HEK293 (cell line): Measurements from ENCODE around the gene SLC7A4.
A peak's percentile ranks its signal among the peaks of the same experiment; 100 is the strongest.

Experiments used
- CTCF ChIA-PET: fragments of 350-600 bp; formaldehyde crosslinking; extraction: SDS; loops from one replicate; lab custom pipeline; 2021; ENCODE audit warnings: antibody characterized with exemption; lab: Yijun Ruan, JAX
- POLR2A ChIA-PET: fragments of 300-600 bp; formaldehyde crosslinking; extraction: SDS; loops from one replicate; lab custom pipeline; 2020; ENCODE audit warnings: antibody characterized with exemption, inconsistent platforms; lab: Yijun Ruan, JAX
- H3K27ac ChIP-seq: fragments of 200-500 bp; sonication (Bioruptor generic); 2 replicates; pipeline ENCODE4 v1.5.1; 2014; ENCODE audit warnings: low read depth, low read length, control low read depth, inconsistent platforms; ENCODE audit errors: extremely low read depth
- H3K36me3 ChIP-seq, 2 experiments: fragments of 200-500 bp in 1 of 2; sonication (Bioruptor generic) in 1 of 2; 1 replicate in 1 of 2; 2 replicates in 1 of 2; pipeline ENCODE4 v1.5.1; 2014 to 2017; ENCODE audit warnings: inconsistent platforms in 2 of 2, low read length in 2 of 2; ENCODE audit not compliant: control insufficient read depth in 2 of 2, insufficient read depth in 1 of 2
- H3K4me1 ChIP-seq: fragments of 200-500 bp; sonication (Bioruptor generic); 2 replicates; pipeline ENCODE4 v1.5.1; 2014; ENCODE audit warnings: mild to moderate bottlenecking, low read length, inconsistent platforms; ENCODE audit not compliant: control insufficient read depth, insufficient read depth
- H3K4me3 ChIP-seq: 2 replicates; pipeline ENCODE4 v1.5.1; 2011; ENCODE audit warnings: low read depth, mild to moderate bottlenecking, control low read depth, low read length, moderate library complexity
- H3K9me3 ChIP-seq: fragments of 200-500 bp; sonication (Bioruptor generic); 2 replicates; pipeline ENCODE4 v1.5.1; 2014; ENCODE audit warnings: low read depth, low read length, inconsistent platforms; ENCODE audit not compliant: control insufficient read depth, insufficient read depth
- BCL11A ChIP-seq: fragments of 450-650 bp; formaldehyde crosslinking; IDR thresholded peaks from 2 replicates; pipeline ENCODE4 v1.5.1; 2016; ENCODE audit warnings: low read depth, missing biosample characterization, missing genetic modification characterization
- FEZF1 ChIP-seq: fragments of 450-650 bp; formaldehyde crosslinking; IDR thresholded peaks from 2 replicates; pipeline ENCODE4 v1.5.1; 2016; ENCODE audit warnings: missing biosample characterization, missing genetic modification characterization
- GFI1B ChIP-seq: fragments of 450-650 bp; formaldehyde crosslinking; IDR thresholded peaks from 2 replicates; pipeline ENCODE4 v1.5.1; 2016; ENCODE audit warnings: missing biosample characterization, missing genetic modification characterization
- KLF9 ChIP-seq: fragments of 450-650 bp; formaldehyde crosslinking; IDR thresholded peaks from 2 replicates; pipeline ENCODE4 v1.5.1; 2016; ENCODE audit warnings: missing biosample characterization, missing genetic modification characterization, low read depth
- ZBTB48 ChIP-seq: fragments of 450-650 bp; formaldehyde crosslinking; IDR thresholded peaks from 2 replicates; pipeline ENCODE4 v1.5.1; 2016; ENCODE audit warnings: missing biosample characterization, missing genetic modification characterization
- ZIC2 ChIP-seq: fragments of 450-650 bp; formaldehyde crosslinking; IDR thresholded peaks from 2 replicates; pipeline ENCODE4 v1.5.1; 2016; ENCODE audit warnings: missing biosample characterization, missing genetic modification characterization
- ZNF148 ChIP-seq: fragments of 450-650 bp; formaldehyde crosslinking; IDR thresholded peaks from 2 replicates; pipeline ENCODE4 v1.5.0; 2017; ENCODE audit warnings: missing biosample characterization, missing genetic modification characterization, borderline replicate concordance
- ZNF23 ChIP-seq: fragments of 450-650 bp; formaldehyde crosslinking; IDR thresholded peaks from 2 replicates; pipeline ENCODE4 v1.5.1; 2016; ENCODE audit warnings: missing biosample characterization, missing genetic modification characterization, borderline replicate concordance
- ZNF324 ChIP-seq: fragments of 450-650 bp; formaldehyde crosslinking; IDR thresholded peaks from 2 replicates; pipeline ENCODE4 v1.5.1; 2016; ENCODE audit warnings: missing biosample characterization, missing genetic modification characterization
- ZNF335 ChIP-seq: fragments of 450-650 bp; formaldehyde crosslinking; conservative IDR thresholded peaks from 2 replicates; pipeline ENCODE4 v1.5.1; 2016; ENCODE audit warnings: missing biosample characterization, missing genetic modification characterization
- ZNF354C ChIP-seq: fragments of 450-650 bp; formaldehyde crosslinking; IDR thresholded peaks from 2 replicates; pipeline ENCODE4 v1.5.1; 2016; ENCODE audit warnings: missing biosample characterization, missing genetic modification characterization, low read depth, borderline replicate concordance
- ZNF366 ChIP-seq: fragments of 450-650 bp; formaldehyde crosslinking; conservative IDR thresholded peaks from 2 replicates; pipeline ENCODE4 v1.5.1; 2016; ENCODE audit warnings: missing biosample characterization, missing genetic modification characterization
- ZNF423 ChIP-seq: fragments of 450-650 bp; formaldehyde crosslinking; IDR thresholded peaks from 2 replicates; pipeline ENCODE4 v1.5.1; 2016; ENCODE audit warnings: missing biosample characterization, missing genetic modification characterization
- ZNF585B ChIP-seq: fragments of 450-650 bp; formaldehyde crosslinking; IDR thresholded peaks from 2 replicates; pipeline ENCODE4 v1.5.1; 2016; ENCODE audit warnings: missing biosample characterization, missing genetic modification characterization
- ZNF624 ChIP-seq: fragments of 450-650 bp; formaldehyde crosslinking; IDR thresholded peaks from 2 replicates; pipeline ENCODE4 v1.5.1; 2017; ENCODE audit warnings: missing biosample characterization, missing genetic modification characterization
- ZNF747 ChIP-seq: fragments of 450-650 bp; formaldehyde crosslinking; IDR thresholded peaks from 2 replicates; pipeline ENCODE4 v1.5.1; 2016; ENCODE audit warnings: missing biosample characterization, missing genetic modification characterization
- ZNF776 ChIP-seq: fragments of 450-650 bp; formaldehyde crosslinking; IDR thresholded peaks from 2 replicates; pipeline ENCODE4 v1.5.0; 2017; ENCODE audit warnings: missing biosample characterization, missing genetic modification characterization, borderline replicate concordance
- ZNF792 ChIP-seq: fragments of 450-650 bp; formaldehyde crosslinking; IDR thresholded peaks from 2 replicates; pipeline ENCODE4 v1.5.1; 2016; ENCODE audit warnings: missing biosample characterization, missing genetic modification characterization
- ZXDB ChIP-seq: fragments of 450-650 bp; formaldehyde crosslinking; IDR thresholded peaks from 2 replicates; pipeline ENCODE4 v1.5.1; 2016; ENCODE audit warnings: missing biosample characterization, missing genetic modification characterization
- TF ChIP-seq, protein P1 (sequence below): fragments of 450-650 bp; formaldehyde crosslinking; IDR thresholded peaks from 2 replicates; pipeline ENCODE4 v1.5.1; 2016; ENCODE audit warnings: missing biosample characterization, missing genetic modification characterization, low read depth
- TF ChIP-seq, protein P2 (sequence below): fragments of 450-650 bp; formaldehyde crosslinking; IDR thresholded peaks from 2 replicates; pipeline ENCODE4 v1.5.1; 2016; ENCODE audit warnings: missing biosample characterization, missing genetic modification characterization
- TF ChIP-seq, protein P3 (sequence below): fragments of 450-650 bp; formaldehyde crosslinking; IDR thresholded peaks from 2 replicates; pipeline ENCODE4 v1.5.1; 2017; ENCODE audit warnings: missing biosample characterization, missing genetic modification characterization

SLC7A4 gene

GRCh38 chr22:21001601-21002325 lies 30.6 kb downstream of the SLC7A4 start, which contains the start of gene THAP7 (continued):
- TF ChIP-seq, protein P1, sequence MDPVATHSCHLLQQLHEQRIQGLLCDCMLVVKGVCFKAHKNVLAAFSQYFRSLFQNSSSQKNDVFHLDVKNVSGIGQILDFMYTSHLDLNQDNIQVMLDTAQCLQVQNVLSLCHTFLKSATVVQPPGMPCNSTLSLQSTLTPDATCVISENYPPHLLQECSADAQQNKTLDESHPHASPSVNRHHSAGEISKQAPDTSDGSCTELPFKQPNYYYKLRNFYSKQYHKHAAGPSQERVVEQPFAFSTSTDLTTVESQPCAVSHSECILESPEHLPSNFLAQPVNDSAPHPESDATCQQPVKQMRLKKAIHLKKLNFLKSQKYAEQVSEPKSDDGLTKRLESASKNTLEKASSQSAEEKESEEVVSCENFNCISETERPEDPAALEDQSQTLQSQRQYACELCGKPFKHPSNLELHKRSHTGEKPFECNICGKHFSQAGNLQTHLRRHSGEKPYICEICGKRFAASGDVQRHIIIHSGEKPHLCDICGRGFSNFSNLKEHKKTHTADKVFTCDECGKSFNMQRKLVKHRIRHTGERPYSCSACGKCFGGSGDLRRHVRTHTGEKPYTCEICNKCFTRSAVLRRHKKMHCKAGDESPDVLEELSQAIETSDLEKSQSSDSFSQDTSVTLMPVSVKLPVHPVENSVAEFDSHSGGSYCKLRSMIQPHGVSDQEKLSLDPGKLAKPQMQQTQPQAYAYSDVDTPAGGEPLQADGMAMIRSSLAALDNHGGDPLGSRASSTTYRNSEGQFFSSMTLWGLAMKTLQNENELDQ: no peak
- TF ChIP-seq ZXDB (tag by site-specific recombination): peak; percentile 22; the same call in 1 of the 2 replicates
- no peak for TF ChIP-seq ZNF747
- no peak for TF ChIP-seq ZNF148
- no peak for TF ChIP-seq GFI1B (tag by site-specific recombination)

- no peaks in the 10 kb centered on the region for H3K9me3 ChIP-seq
- CTCF ChIA-PET: interaction anchor here (0.5 to 1.2 kb wide), 4 partner anchors 31 to 197 kb away, joined by 3 to 5 read pairs (median 3); no protein-coding TSS in a partner anchor
- H3K27ac ChIP-seq: peak overlapping the region; percentile 65
- no peaks in the 10 kb centered on the region for H3K4me1 ChIP-seq
- H3K36me3 ChIP-seq: peaks cover 0 to 47% of the 10 kb centered on the region in 2 experiments; a peak in 1 of 3 replicates
- POLR2A ChIA-PET: interaction anchor here (1.1 to 5.9 kb wide), 3 partner anchors 14 to 81 kb away, joined by 3 to 80 read pairs (median 4); partner anchors contain the start of genes LZTR1 and P2RX6
- H3K4me3 ChIP-seq: peak overlapping the region; percentile 83
- TF ChIP-seq FEZF1 (tag by site-specific recombination) (no peak), ZBTB48 (0 out of 2 replicates have a peak, but pooled peaks have one; percentile 16), ZNF624 (tag by site-specific recombination) (0 out of 2 replicates have a peak, but pooled peaks have one; percentile 45), BCL11A (tag by site-specific recombination) (peak; percentile 11; the same call in 1 of the 2 replicates), ZNF335 (tag by site-specific recombination) (peak; percentile 67), ZNF366 (no peak), ZNF776 (tag by site-specific recombination) (no peak), ZNF792 (tag by site-specific recombination) (0 out of 2 replicates have a peak, but pooled peaks have one; percentile 81), ZNF423 (tag by site-specific recombination) (0 out of 2 replicates have a peak, but pooled peaks have one; percentile 20), ZNF354C (tag by site-specific recombination) (no peak), ZNF585B (0 out of 2 replicates have a peak, but pooled peaks have one; percentile 24), KLF9 (0 out of 2 replicates have a peak, but pooled peaks have one; percentile 11), ZNF324 (tag by site-specific recombination) (peak; percentile 7; the same call in 1 of the 2 replicates), ZIC2 (tag by site-specific recombination) (0 out of 2 replicates have a peak, but pooled peaks have one; percentile 8), ZNF23 (tag by site-specific recombination) (peak; percentile 56; the same call in 1 of the 2 replicates)
- TF ChIP-seq, protein P2, sequence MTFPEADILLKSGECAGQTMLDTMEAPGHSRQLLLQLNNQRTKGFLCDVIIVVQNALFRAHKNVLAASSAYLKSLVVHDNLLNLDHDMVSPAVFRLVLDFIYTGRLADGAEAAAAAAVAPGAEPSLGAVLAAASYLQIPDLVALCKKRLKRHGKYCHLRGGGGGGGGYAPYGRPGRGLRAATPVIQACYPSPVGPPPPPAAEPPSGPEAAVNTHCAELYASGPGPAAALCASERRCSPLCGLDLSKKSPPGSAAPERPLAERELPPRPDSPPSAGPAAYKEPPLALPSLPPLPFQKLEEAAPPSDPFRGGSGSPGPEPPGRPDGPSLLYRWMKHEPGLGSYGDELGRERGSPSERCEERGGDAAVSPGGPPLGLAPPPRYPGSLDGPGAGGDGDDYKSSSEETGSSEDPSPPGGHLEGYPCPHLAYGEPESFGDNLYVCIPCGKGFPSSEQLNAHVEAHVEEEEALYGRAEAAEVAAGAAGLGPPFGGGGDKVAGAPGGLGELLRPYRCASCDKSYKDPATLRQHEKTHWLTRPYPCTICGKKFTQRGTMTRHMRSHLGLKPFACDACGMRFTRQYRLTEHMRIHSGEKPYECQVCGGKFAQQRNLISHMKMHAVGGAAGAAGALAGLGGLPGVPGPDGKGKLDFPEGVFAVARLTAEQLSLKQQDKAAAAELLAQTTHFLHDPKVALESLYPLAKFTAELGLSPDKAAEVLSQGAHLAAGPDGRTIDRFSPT: peak; percentile 46; the same call in 1 of the 2 replicates
- TF ChIP-seq, protein P3, sequence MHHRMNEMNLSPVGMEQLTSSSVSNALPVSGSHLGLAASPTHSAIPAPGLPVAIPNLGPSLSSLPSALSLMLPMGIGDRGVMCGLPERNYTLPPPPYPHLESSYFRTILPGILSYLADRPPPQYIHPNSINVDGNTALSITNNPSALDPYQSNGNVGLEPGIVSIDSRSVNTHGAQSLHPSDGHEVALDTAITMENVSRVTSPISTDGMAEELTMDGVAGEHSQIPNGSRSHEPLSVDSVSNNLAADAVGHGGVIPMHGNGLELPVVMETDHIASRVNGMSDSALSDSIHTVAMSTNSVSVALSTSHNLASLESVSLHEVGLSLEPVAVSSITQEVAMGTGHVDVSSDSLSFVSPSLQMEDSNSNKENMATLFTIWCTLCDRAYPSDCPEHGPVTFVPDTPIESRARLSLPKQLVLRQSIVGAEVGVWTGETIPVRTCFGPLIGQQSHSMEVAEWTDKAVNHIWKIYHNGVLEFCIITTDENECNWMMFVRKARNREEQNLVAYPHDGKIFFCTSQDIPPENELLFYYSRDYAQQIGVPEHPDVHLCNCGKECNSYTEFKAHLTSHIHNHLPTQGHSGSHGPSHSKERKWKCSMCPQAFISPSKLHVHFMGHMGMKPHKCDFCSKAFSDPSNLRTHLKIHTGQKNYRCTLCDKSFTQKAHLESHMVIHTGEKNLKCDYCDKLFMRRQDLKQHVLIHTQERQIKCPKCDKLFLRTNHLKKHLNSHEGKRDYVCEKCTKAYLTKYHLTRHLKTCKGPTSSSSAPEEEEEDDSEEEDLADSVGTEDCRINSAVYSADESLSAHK (tag by site-specific recombination): no peak; the same call in 1 of the 2 replicates
Observed at GRCh38 chr22:21000987-21001600, 31.3 kb downstream of the SLC7A4 start.
